ENCODE data around the gene RPL27A. TPM values are rescaled to one million over a fixed set of nuclear protein-coding genes. Genes with fewer than 3 reads are reported as not detected.
A peak's percentile ranks its signal among the peaks of the same experiment; 100 is the strongest.

Gene RPL27A
- total RNA-seq, 4 donors from 2014 or later: 800 to 945 (median 825) TPM

GRCh38 chr11:8706673-8707432, 24.3 kb downstream of the RPL27A start:
- H3K27me3 ChIP-seq: no peaks in the 10 kb centered on the region
- DNase-seq (ENCODE audit: low spot score in 2 of 2): no peak
- peak overlapping the region; percentile 77 to 93 (median 86) for H3K27ac ChIP-seq
- WGBS, 2 donors: 85 to 88% methylated on average over 9 to 14 of the region's 14 CpGs
- H3K36me3 ChIP-seq: peaks cover 0 to 79% (median 4%) of the 10 kb centered on the region in 3 donors
- peaks cover 2 to 53% (median 16%) of the 10 kb centered on the region in 4 donors for H3K4me1 ChIP-seq
- TF ChIP-seq CTCF (IDR thresholded peaks at IDR 0.05) (no peak), EP300 (IDR thresholded peaks at IDR 0.05) (no peak), POLR2A (IDR thresholded peaks at IDR 0.05) (no peak)
- H3K9me3 ChIP-seq: no peaks in the 10 kb centered on the region
- H3K4me3 ChIP-seq: no peak overlapping the region

GRCh38 chr11:8707541-8708191, 25.1 kb downstream of the RPL27A start:
- no peak overlapping the region for H3K4me3 ChIP-seq
- TF ChIP-seq POLR2A (IDR thresholded peaks at IDR 0.05) (no peak), EP300 (IDR thresholded peaks at IDR 0.05) (peak in 1 of 2 donors; percentile 11)
- peaks cover 2 to 49% (median 16%) of the 10 kb centered on the region in 4 donors for H3K4me1 ChIP-seq
- DNase-seq (ENCODE audit: low spot score in 2 of 2): peak; percentile 60 to 61
- H3K9me3 ChIP-seq: no peaks in the 10 kb centered on the region
- H3K27ac ChIP-seq: peak overlapping the region; percentile 77 to 93 (median 86)
- 61 to 70% methylated on average over 10 of the region's 10 CpGs for WGBS, 2 donors
- no peaks in the 10 kb centered on the region for H3K27me3 ChIP-seq
- peaks cover 0 to 79% (median 4%) of the 10 kb centered on the region in 3 donors for H3K36me3 ChIP-seq

- peak; percentile 85 to 86 for DNase-seq (ENCODE audit: low spot score in 2 of 2)
- TF ChIP-seq CTCF (IDR thresholded peaks at IDR 0.05) (no peak), EP300 (IDR thresholded peaks at IDR 0.05) (peak; percentile 61 to 85), POLR2A (IDR thresholded peaks at IDR 0.05) (peak in 1 of 2 donors; percentile 57)
- Histone ChIP-seq H3K36me3 (peaks cover 0 to 79% (median 0%) of the 10 kb centered on the region in 3 donors), H3K4me1 (peaks cover 2 to 48% (median 16%) of the 10 kb centered on the region in 4 donors), H3K27ac (peak overlapping the region; percentile 77 to 93 (median 86)), H3K4me3 (no peak overlapping the region), H3K27me3 (no peaks in the 10 kb centered on the region), H3K9me3 (no peaks in the 10 kb centered on the region)
- WGBS, 2 donors: 15 to 24% methylated on average over 9 to 12 of the region's 12 CpGs
These were observed 26.5 kb downstream of the RPL27A start for GRCh38 chr11:8709002-8709672.

GRCh38 chr11:8709777-8710176, 27.2 kb downstream of the RPL27A start:
- no peak for DNase-seq (ENCODE audit: low spot score in 2 of 2)
- H3K4me3 ChIP-seq: no peak overlapping the region
- WGBS, 2 donors: 85 to 89% methylated on average over 4 of the region's 4 CpGs
- H3K9me3 ChIP-seq: no peaks in the 10 kb centered on the region
- peak overlapping the region; percentile 77 to 93 (median 86) for H3K27ac ChIP-seq
- H3K27me3 ChIP-seq: no peaks in the 10 kb centered on the region
- H3K4me1 ChIP-seq: peaks cover 2 to 51% (median 22%) of the 10 kb centered on the region in 4 donors
- TF ChIP-seq POLR2A (IDR thresholded peaks at IDR 0.05) (no peak), CTCF (IDR thresholded peaks at IDR 0.05) (no peak), EP300 (IDR thresholded peaks at IDR 0.05) (no peak)
- H3K36me3 ChIP-seq: peaks cover 0 to 79% (median 0%) of the 10 kb centered on the region in 3 donors

GRCh38 chr11:8711895-8712442, 29.4 kb downstream of the RPL27A start:
- Histone ChIP-seq H3K4me3 (no peak overlapping the region), H3K27ac (peak overlapping the region in 2 of 4 donors; percentile 11 to 46), H3K36me3 (peaks cover 0 to 66% (median 0%) of the 10 kb centered on the region in 3 donors), H3K4me1 (peaks cover 2 to 67% (median 37%) of the 10 kb centered on the region in 4 donors), H3K27me3 (no peaks in the 10 kb centered on the region), H3K9me3 (no peaks in the 10 kb centered on the region)
- TF ChIP-seq EP300 (IDR thresholded peaks at IDR 0.05) (no peak), POLR2A (IDR thresholded peaks at IDR 0.05) (no peak)
- WGBS, 2 donors: 77 to 78% methylated on average over 5 of the region's 5 CpGs
- no peak for DNase-seq (ENCODE audit: low spot score in 2 of 2)
